GM06990 (cell line): ENCODE measurements around the gene CPTP.
A peak's percentile ranks its signal among the peaks of the same experiment; 100 is the strongest.

Experiments
- DNase-seq: peaks from one replicate; pipeline ENCODE4 v3.0.0-alpha.2; 2011; ENCODE audit not compliant: insufficient read length; ENCODE audit errors: extremely low read depth
- H3K27me3 ChIP-seq: replicated peaks from 2 replicates; pipeline ENCODE4 v1.6.0; 2011; ENCODE audit warnings: low read length; ENCODE audit not compliant: control insufficient read depth, insufficient read depth
- H3K36me3 ChIP-seq: 2 replicates; pipeline ENCODE4 v1.5.1; 2011; ENCODE audit warnings: low read length; ENCODE audit not compliant: control insufficient read depth, insufficient read depth
- H3K4me3 ChIP-seq: replicated peaks from 2 replicates; pipeline ENCODE4 v1.5.1; 2011; ENCODE audit warnings: low read depth, mild to moderate bottlenecking, control low read depth, low read length
- CTCF ChIP-seq: IDR thresholded peaks from 2 replicates; pipeline ENCODE4 v1.5.1; 2011; ENCODE audit warnings: low read length, control low read depth, mild to moderate bottlenecking, inconsistent platforms; ENCODE audit not compliant: insufficient read depth, poor library complexity, severe bottlenecking

The CPTP gene

DNA sequence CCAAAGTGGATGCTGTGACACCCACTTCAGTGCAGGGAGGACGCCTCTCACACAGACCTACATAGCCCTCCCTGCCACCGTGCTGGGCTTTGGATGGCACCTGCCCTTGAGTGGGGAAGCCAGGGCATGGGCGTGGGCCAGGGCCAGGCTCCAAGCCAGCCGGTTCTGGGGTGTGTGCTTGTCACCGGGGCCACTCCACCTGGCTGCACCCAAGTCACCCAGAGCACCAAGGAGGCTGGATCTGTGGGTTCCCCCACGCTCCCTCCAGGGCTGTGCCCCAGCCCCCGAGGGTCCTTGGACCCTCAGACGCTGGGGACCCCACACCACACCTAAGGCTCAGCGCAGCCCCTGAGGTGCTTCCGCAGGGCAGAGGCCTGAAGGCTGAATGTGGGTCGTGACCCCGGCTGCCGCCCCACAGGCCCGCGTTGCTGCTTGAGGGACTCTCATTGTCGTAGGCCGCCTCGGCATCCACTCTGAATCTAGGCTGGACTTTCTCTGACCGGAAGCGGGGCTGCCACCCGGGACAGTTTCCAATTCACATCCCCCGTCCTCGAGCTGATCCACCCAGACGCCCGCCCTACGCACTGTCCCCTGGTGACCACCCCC lies 32.3 kb downstream of the CPTP start:
- Histone ChIP-seq H3K4me3 (no peak overlapping the region), H3K27me3 (no peaks in the 10 kb centered on the region; the same call in 1 of the 2 replicates), H3K36me3 (no peaks in the 10 kb centered on the region)
- no peak for DNase-seq
- TF ChIP-seq CTCF: no peak

GRCh38 chr1:1357871-1358432 lies 33.4 kb downstream of the CPTP start:
- H3K36me3 ChIP-seq: no peaks in the 10 kb centered on the region
- no peak for TF ChIP-seq CTCF
- H3K27me3 ChIP-seq: no peaks in the 10 kb centered on the region; the same call in 1 of the 2 replicates
- no peak overlapping the region for H3K4me3 ChIP-seq
- no peak for DNase-seq

DNA sequence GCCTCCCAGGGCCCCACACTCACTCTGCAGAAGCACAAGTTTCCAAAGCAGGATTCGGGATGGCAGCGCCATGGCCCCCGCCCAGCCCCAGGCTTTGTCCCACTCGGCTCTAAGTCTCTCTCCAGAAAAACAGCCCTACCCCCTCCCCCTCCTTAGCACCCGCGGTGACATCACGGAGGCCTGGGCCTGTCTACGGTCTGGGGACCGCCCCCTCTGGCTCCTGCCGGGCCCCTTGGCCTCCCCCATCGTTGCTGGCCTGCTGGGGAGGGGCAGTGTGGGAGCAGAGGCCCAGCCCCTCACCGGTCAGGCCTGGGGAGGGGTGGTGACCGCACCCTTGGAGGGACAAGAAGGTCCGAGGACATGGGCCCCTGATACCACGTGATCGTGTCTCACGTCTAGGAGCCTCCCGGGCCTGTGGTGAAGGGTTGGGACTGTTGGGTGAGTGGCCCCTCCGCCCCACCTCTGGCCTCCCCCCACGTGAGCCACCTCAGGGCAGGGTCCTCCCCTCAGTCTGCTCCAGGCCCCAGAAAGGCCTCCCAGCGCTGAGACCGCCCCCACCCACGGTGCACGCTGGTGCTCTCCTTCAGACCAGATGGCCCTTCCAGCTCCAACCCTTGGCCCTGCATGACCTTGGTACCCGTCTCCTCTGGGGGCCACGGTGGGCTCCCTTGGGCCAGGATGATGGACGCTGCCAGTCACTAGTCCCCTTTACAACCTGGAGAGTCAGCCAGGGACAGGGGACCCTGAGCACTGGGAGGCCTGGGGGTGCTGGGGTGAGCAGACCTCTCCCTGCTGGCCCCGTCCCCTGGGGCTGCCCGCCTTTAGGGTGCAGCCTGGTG lies 34.0 kb downstream of the CPTP start, which contains the start of gene MXRA8:
MXRA8 (minus strand) TSS at position 123 of the 839 bp plus-strand sequence; CDS start at position 72, 51 bp downstream.
- no peaks in the 10 kb centered on the region for H3K36me3 ChIP-seq
- no peaks in the 10 kb centered on the region; the same call in 1 of the 2 replicates for H3K27me3 ChIP-seq
- peak; percentile 7 for DNase-seq
- no peak for TF ChIP-seq CTCF
- H3K4me3 ChIP-seq: no peak within 1 kb of the TSS

DNA sequence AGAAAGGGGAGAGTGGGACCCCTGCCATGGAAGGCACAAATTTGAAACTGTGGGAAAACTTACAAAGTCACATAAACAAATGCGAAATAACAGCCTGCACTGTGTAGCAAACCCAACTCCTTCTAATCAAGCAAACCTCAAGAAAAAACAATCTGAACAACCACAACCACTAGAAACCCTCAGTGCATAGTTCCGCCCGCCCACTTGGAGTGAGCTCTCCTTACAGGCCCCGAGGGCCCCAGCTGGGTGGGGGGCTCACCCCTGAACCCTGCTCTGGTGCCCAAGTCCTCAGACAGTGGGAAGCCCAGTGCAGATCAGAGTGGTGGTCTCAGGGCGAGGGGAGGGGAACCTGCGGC lies 34.7 kb downstream of the CPTP start:
- DNase-seq: peak; percentile 8
- no peak for TF ChIP-seq CTCF
- no peaks in the 10 kb centered on the region; the same call in 1 of the 2 replicates for H3K27me3 ChIP-seq
- H3K36me3 ChIP-seq: no peaks in the 10 kb centered on the region
- H3K4me3 ChIP-seq: no peak overlapping the region

DNA sequence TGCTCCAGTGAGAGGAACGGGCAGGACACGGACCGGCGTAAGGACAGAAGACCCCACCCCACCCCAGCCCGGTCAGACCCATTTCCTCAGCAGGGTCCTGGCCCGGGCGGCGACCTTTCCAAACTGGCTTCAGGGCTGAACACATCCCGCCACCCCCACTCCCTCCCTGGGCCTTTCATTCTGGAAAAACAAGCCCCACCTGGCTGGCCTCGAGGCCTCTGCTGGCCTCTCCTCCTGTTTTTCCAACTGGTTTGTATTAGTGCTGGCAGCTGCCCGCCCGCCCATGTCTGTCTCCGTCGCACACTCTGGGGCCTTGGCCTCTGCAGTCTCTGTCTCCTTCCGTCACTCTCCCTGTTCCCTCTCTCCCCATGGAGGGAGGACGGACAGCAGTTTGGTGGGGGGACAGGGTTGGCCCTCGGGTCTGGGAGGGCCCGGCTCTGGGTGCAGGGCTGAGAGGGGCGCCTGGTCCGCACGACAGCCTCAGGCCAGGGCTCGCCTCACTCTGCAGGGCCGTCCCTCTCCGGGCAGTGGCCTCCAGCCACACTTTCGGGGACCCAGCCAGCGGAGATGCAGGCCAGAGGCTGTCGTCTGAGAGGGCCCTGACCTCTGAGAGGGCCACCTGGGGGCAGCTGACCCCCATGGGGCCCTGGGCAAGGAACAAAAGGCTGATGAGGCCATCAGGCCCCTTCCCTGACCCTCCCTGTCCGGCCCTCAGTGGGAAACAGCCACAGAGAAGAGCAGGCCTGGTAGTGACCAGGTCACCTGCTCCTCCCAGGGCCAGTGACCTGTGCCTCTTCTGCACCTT lies 35.3 kb downstream of the CPTP start:
- Histone ChIP-seq H3K36me3 (no peaks in the 10 kb centered on the region), H3K27me3 (no peaks in the 10 kb centered on the region), H3K4me3 (no peak overlapping the region)
- no peak for TF ChIP-seq CTCF
- DNase-seq: no peak
